IMR-90 (cell line): ENCODE data around the gene GFOD2. TPM values are rescaled to one million over a fixed set of nuclear protein-coding genes. Genes with fewer than 3 reads are reported as not detected.

ENCODE experiments used
- ATAC-seq: fragments of 200-7000 bp; cut with Tn5 transposase; 2 replicates; pipeline ENCODE4 v1.9.1; 2020; ENCODE audit warnings: low read depth, mild to moderate bottlenecking, moderate library complexity
- BruUV-seq: library from RNA; stranded (reverse); fragments of 400-500 nt; replicated peaks from 2 replicates; lab custom pipeline; 2021; lab: Mats Ljungman, UMichigan
- CTCF ChIA-PET: fragments of 300-600 bp; formaldehyde crosslinking; extraction: SDS; loops from one replicate; lab custom pipeline; 2021; ENCODE audit warnings: antibody characterized with exemption; lab: Yijun Ruan, JAX
- POLR2A ChIA-PET: fragments of 300-600 bp; sonication (Branson Sonifier 250); formaldehyde crosslinking; loops from one replicate; lab custom pipeline; 2022; ENCODE audit warnings: antibody characterized with exemption; ENCODE audit not compliant: unreplicated experiment; lab: Charles Lee
- DNase-seq: peaks from one replicate; pipeline ENCODE4 v3.0.0; 2013
- H2AFZ ChIP-seq: replicated peaks from 2 replicates; pipeline ENCODE3; 2013; ENCODE audit warnings: low read length, mild to moderate bottlenecking; ENCODE audit not compliant: poor library complexity
- H2AK5ac ChIP-seq: 2 replicates; pipeline ENCODE4 v1.6.1; 2013; ENCODE audit warnings: low read depth, low read length, inconsistent platforms
- H2AK9ac ChIP-seq: replicated peaks from 2 replicates; pipeline ENCODE3; 2013; ENCODE audit warnings: mild to moderate bottlenecking, low read depth, low read length, moderate library complexity; ENCODE audit not compliant: poor library complexity
- H2BK120ac ChIP-seq: 2 replicates; pipeline ENCODE4 v1.6.1; 2013; ENCODE audit warnings: low read depth, low read length, inconsistent platforms
- H2BK15ac ChIP-seq: 3 replicates; pipeline ENCODE4 v1.6.1; 2013; ENCODE audit warnings: low read depth, low read length, inconsistent platforms
- H2BK20ac ChIP-seq: 2 replicates; pipeline ENCODE4 v1.6.1; 2013; ENCODE audit warnings: low read depth, mild to moderate bottlenecking, inconsistent platforms, low read length, moderate library complexity
- H2BK5ac ChIP-seq: 2 replicates; pipeline ENCODE4 v1.6.1; 2013; ENCODE audit warnings: mild to moderate bottlenecking, low read depth, low read length, inconsistent platforms; ENCODE audit not compliant: poor library complexity, severe bottlenecking
- H3K14ac ChIP-seq: replicated peaks from 2 replicates; pipeline ENCODE4 v1.6.1; 2013; ENCODE audit warnings: low read depth, low read length, inconsistent platforms
- H3K18ac ChIP-seq: 2 replicates; pipeline ENCODE4 v1.6.1; 2013; ENCODE audit warnings: low read depth, low read length, control low read depth
- H3K23ac ChIP-seq: 2 replicates; pipeline ENCODE4 v1.6.1; 2013; ENCODE audit warnings: low read depth, low read length, inconsistent platforms
- H3K27ac ChIP-seq: 2 replicates; pipeline ENCODE4 v1.5.1; 2013; ENCODE audit warnings: mild to moderate bottlenecking, control low read depth, low read length; ENCODE audit not compliant: insufficient read depth
- H3K27me3 ChIP-seq: 2 replicates; pipeline ENCODE4 v1.6.1; 2013; ENCODE audit warnings: low read length; ENCODE audit not compliant: control insufficient read depth, insufficient read depth
- H3K36me3 ChIP-seq: 2 replicates; pipeline ENCODE4 v1.6.1; 2013; ENCODE audit warnings: low read length, mixed read lengths; ENCODE audit not compliant: control insufficient read depth, insufficient read depth
- H3K4ac ChIP-seq: 2 replicates; pipeline ENCODE4 v1.6.1; 2013; ENCODE audit warnings: low read depth, low read length, inconsistent platforms
- H3K4me1 ChIP-seq: 2 replicates; pipeline ENCODE4 v1.6.1; 2013; ENCODE audit warnings: low read length, mixed read lengths; ENCODE audit not compliant: control insufficient read depth, insufficient read depth
- H3K4me2 ChIP-seq: 2 replicates; pipeline ENCODE4 v1.6.1; 2013; ENCODE audit warnings: low read depth, mild to moderate bottlenecking, control low read depth, low read length, moderate library complexity
- H3K4me3 ChIP-seq: 2 replicates; pipeline ENCODE4 v1.5.1; 2013; ENCODE audit warnings: low read depth, mild to moderate bottlenecking, control low read depth, low read length, moderate library complexity; ENCODE audit not compliant: insufficient read depth
- H3K56ac ChIP-seq: 2 replicates; pipeline ENCODE4 v1.6.1; 2013; ENCODE audit warnings: low read length, inconsistent platforms; ENCODE audit not compliant: insufficient read depth; ENCODE audit errors: extremely low read depth
- H3K79me1 ChIP-seq, 2 experiments: 2 replicates each; pipeline ENCODE4 v1.6.1; 2013; ENCODE audit warnings: low read length in 2 of 2, inconsistent platforms in 1 of 2, low read depth in 1 of 2
- H3K9ac ChIP-seq: 2 replicates; pipeline ENCODE4 v1.6.1; 2013; ENCODE audit warnings: low read depth, low read length, control low read depth
- H3K9me1 ChIP-seq: 2 replicates; pipeline ENCODE4 v1.6.1; 2013; ENCODE audit warnings: low read length, inconsistent platforms; ENCODE audit not compliant: insufficient read depth
- H3K9me3 ChIP-seq: 2 replicates; pipeline ENCODE4 v1.6.1; 2013; ENCODE audit warnings: low read length; ENCODE audit not compliant: control insufficient read depth, insufficient read depth
- H4K20me1 ChIP-seq: 2 replicates; pipeline ENCODE4 v1.6.1; 2013; ENCODE audit warnings: low read length, inconsistent platforms; ENCODE audit not compliant: insufficient read depth
- H4K5ac ChIP-seq: 2 replicates; pipeline ENCODE4 v1.6.1; 2013; ENCODE audit warnings: mild to moderate bottlenecking, low read depth, low read length, control low read depth
- H4K8ac ChIP-seq, 2 experiments: 2 replicates each; pipeline ENCODE4 v1.6.1; 2013; ENCODE audit warnings: low read depth in 2 of 2, low read length in 2 of 2, control low read depth in 1 of 2, inconsistent platforms in 1 of 2
- H4K91ac ChIP-seq: 2 replicates; pipeline ENCODE4 v1.6.1; 2013; ENCODE audit warnings: low read depth, low read length, inconsistent platforms; ENCODE audit not compliant: insufficient read depth
- FOS ChIP-seq: fragments of 150-350 bp; IDR thresholded peaks from 2 replicates; pipeline ENCODE4 v1.6.1; 2016; ENCODE audit warnings: low read depth, low read length
- MAFK ChIP-seq: IDR thresholded peaks from 2 replicates; pipeline ENCODE4 v1.6.1; 2012; ENCODE audit warnings: low read depth, low read length, improper control_type of control experiment
- POLR2A ChIP-seq: IDR thresholded peaks from 2 replicates; pipeline ENCODE4 v1.6.1; 2012; ENCODE audit warnings: mild to moderate bottlenecking, low read depth, low read length
- RCOR1 ChIP-seq: IDR thresholded peaks from 2 replicates; pipeline ENCODE4 v1.6.1; 2012; ENCODE audit warnings: mild to moderate bottlenecking, low read length, improper control_type of control experiment; ENCODE audit not compliant: insufficient replicate concordance
- WGBS, 2 experiments: methylation state at CpG; one replicate each; pipeline versions ENCODE4 v1.1.5 to v1.1.7; 2013; ENCODE audit warnings: missing lambda C conversion rate in 2 of 2; ENCODE audit not compliant: insufficient read length in 1 of 2; ENCODE audit errors: extremely low coverage in 2 of 2; 5-methylcytosine and 5-hydroxymethylcytosine counted together
- dilution Hi-C: fragments of 300-500 bp; cut with HindIII; formaldehyde crosslinking; loops from one replicate; pipeline ENCODE4 v1.14.3; 2018; ENCODE audit warnings: low sequenced_read_pairs; ENCODE audit not compliant: unreplicated experiment
- in situ Hi-C: fragments of 300-500 bp; cut with MboI; formaldehyde crosslinking; loops from 3 replicates; pipeline ENCODE4 v1.14.3; 2019; ENCODE audit warnings: low sequenced_read_pairs, inconsistent platforms, mixed read lengths
- intact Hi-C: fragments of 100-400 bp; cut with micrococcal nuclease; formaldehyde crosslinking; loops from 2 replicates; pipeline ENCODE4 v1.10.0; 2022
- polyA plus RNA-seq, 3 experiments: library from polyadenylated mRNA; depleted of rRNA; stranded (reverse); fragments of >200 nt; gene quantifications; 2 replicates each; pipeline ENCODE4 v1.2.3, GENCODE V29; 2012; ENCODE audit warnings: low replicate concordance in 1 of 3
- total RNA-seq: library from RNA; depleted of rRNA; stranded (reverse); fragments of >200 nt; gene quantifications from 2 replicates; pipeline ENCODE4 v1.2.3, GENCODE V29; 2012
- TF ChIP-seq, protein P1 (sequence below): fragments of 150-350 bp; IDR thresholded peaks from 2 replicates; pipeline ENCODE4 v1.6.1; 2016; ENCODE audit warnings: low read depth, mild to moderate bottlenecking, low read length, moderate library complexity, borderline replicate concordance

Gene GFOD2
- total and polyA plus RNA-seq, 2 of the 4 experiments (the other 2 are of a cell fraction) = 12.3 to 18.1 TPM

- Histone ChIP-seq H4K91ac (no peak overlapping the region), H3K27me3 (no peaks in the 10 kb centered on the region), H3K9me3 (no peaks in the 10 kb centered on the region), H3K23ac (no peak overlapping the region), H2BK20ac (no peak overlapping the region), H2BK5ac (no peak overlapping the region), H3K18ac (no peak overlapping the region), H2BK120ac (no peak overlapping the region), H4K20me1 (peaks cover 24% of the 10 kb centered on the region; the same call in 1 of the 2 replicates), H3K9ac (no peak overlapping the region), H2AK9ac (no peak overlapping the region), H4K8ac (no peak overlapping the region), H3K56ac (no peak overlapping the region), H4K5ac (no peak overlapping the region), H2BK15ac (no peak overlapping the region), H3K4ac (no peak overlapping the region), H3K79me1 (peaks cover 4 to 50% of the 10 kb centered on the region in 2 experiments), H3K14ac (no peak overlapping the region), H3K27ac (no peak overlapping the region), H2AK5ac (no peak overlapping the region), H3K9me1 (peaks cover 9% of the 10 kb centered on the region), H3K4me1 (peaks cover 4% of the 10 kb centered on the region; the same call in 1 of the 2 replicates), H3K36me3 (no peaks in the 10 kb centered on the region), H3K4me3 (no peak overlapping the region), H3K4me2 (no peak overlapping the region), H2AFZ (no peak overlapping the region)
- ATAC-seq = no peak
- DNase-seq = no peak
- in situ Hi-C loops (no loop called here), dilution Hi-C loops (no loop called here), intact Hi-C loops (no loop called here)
- CTCF ChIA-PET = no interaction called here
- POLR2A ChIA-PET = no interaction called here
- no CpG with 5 or more reads among the region's 5 CpGs for WGBS, 2 experiments
- TF ChIP-seq MAFK = no peak
- no peak for TF ChIP-seq FOS
- TF ChIP-seq, protein P1, sequence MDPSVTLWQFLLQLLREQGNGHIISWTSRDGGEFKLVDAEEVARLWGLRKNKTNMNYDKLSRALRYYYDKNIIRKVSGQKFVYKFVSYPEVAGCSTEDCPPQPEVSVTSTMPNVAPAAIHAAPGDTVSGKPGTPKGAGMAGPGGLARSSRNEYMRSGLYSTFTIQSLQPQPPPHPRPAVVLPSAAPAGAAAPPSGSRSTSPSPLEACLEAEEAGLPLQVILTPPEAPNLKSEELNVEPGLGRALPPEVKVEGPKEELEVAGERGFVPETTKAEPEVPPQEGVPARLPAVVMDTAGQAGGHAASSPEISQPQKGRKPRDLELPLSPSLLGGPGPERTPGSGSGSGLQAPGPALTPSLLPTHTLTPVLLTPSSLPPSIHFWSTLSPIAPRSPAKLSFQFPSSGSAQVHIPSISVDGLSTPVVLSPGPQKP = no peak
- no peak for TF ChIP-seq POLR2A
- TF ChIP-seq RCOR1 = no peak
- no TSS peak for BruUV-seq
Measured at GRCh38 chr16:67704110-67704509, 15.0 kb downstream of the GFOD2 start.
